Dedifferentiated amniotic fluid mesenchymal stem cell (primary cell): Measurements from ENCODE around the gene STX18.
A peak's percentile ranks its signal among the peaks of the same experiment; 100 is the strongest.
"Not testable (repeated sequence)": the region's sequence is repeated elsewhere in the genome, so short reads cannot be mapped to it uniquely, and the experiment has no call there.

ENCODE experiments used
- DNase-seq: peaks from one replicate; pipeline ENCODE4 v3.0.0-alpha.2; 2016; ENCODE audit errors: extremely low spot score

Gene STX18

DNA sequence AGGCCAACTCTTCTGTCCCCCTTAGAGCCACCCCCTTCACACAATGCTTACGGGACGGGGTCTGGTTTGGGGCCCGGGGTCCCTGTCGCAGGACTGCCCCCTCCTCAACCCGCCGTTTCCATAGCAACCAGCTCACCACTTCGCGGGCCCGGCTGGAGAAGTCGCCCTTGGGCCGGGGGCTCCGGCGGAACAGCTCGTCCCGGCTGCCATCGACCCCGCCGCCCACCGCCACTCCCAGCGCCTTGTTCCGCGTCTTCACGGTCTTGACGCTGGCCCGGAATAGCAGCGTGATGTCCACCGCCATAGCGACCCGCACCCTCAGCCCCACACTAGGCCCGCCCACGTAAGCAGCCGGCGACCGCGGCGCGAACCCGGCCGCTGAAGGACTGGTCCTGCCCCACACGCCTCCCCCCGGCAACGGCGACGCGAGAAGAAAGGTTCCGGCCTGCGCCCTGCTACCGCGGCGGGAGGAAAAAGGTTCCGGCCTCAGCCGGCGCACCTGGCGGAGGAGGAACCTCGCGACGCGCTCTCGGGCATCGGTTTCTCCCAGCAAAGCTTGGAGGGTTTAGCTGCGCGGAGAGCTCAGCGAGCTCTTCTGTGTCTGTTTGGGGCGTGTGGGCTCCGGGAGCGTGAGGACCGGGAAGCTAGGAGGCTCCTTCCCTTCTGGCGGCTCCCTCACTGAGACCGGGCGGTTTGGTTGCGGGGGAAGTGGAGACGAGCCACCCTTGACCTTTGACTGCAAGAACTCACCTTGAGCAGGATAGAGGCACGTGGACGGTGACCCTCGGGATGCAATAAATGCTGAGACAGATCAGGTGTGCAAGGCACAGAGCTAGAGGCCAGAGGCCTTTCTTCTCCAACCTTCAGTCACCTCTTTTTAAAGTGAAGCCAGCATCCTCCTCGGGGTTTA is at the start of gene STX18:
TSS of gene STX18 (minus strand) at position 388 of the 910 bp plus-strand sequence. CDS start at position 304, 84 bp downstream.
- peak; percentile 60 for DNase-seq

GRCh38 chr4:4591071-4591470 is 49.2 kb upstream of the STX18 start:
- DNase-seq, result no peak

DNA sequence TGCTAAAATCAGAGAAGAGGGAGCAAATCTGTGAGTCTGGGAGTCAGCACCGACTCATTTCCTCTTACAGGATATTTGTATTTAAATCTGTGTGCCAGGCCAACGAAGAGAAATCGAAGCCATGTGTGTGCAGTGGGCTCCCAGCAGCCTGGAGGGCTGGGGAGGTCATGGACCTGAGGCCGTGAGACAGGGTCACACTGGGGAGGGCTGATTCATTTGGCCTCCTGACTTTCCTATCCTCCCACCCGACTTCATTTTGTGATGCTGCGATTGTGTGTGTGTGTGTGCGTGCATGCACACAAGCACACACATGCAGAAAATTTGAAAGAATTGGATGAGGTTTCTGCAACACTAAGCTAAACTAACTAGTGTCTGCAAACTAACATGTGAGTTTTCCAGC is 48.7 kb upstream of the STX18 start:
- DNase-seq, result no peak

DNA sequence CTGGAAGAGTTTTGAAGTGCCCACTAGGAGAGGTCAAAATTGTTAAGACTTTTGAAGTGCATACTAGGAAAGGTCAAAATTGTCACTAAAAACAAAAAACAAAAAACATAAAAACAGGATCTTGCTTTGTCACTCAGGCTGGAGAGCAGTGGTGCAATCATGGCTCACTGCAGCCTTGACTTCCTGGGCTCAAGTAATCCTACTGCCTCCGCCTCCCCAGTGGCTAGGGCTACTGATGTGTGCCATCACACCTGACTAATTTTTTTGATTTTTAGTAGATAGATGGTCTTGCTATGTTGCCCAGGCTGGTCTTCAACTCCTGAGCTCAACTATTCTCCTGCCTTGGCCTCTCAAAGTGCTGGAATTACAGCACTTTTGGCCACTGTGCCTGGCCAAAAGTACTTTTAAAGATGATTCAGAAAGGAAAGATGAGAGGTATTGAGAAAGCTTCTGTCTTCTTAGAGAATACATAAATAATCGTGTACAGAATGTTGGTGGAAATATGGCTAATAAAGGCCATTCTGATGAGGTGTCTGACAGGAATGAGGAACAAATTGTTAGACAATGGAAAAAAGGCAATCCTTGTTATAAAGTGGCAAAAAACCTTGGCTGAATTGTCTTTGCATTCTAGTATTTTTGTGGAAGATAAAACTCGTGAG is 43.3 kb upstream of the STX18 start:
- DNase-seq, result peak; percentile 45

DNA sequence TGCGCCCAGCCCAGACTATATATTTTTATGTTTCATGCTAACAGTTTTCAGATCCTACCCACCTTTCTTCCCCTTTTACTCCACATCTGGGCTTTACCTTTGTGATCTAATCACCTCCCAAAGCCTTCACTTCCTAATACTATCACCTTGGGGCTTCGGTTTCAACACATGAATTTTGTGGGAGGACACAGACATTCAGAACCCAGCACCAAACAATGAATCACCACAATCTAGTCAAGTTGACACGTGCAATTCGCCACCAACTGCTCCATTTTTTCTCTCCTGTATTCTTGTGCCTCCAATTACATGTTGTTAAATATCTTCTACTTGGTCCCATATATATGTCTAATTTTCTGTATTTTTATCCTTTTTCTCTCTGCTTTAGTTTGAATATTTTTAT is 41.8 kb upstream of the STX18 start:
- no peak for DNase-seq

DNA sequence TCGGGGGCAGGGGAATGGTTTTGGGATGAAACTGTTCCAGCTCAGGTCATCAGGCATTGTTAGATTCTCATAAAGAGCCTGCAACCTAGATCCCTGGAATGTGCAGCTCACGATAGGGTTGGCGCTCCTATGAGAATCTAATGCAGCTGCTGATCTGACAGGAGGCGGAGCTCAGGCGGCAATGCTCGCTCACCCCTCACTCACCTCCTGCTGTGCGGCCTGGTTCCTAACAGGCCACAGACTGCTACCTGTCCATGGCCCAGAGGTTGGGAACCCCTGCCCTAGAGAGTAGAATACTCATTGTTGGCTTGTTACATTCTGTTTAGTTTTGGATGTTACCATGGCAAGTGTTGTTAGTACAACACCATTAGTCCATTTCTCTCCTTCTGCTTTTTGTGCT is 40.8 kb upstream of the STX18 start:
- DNase-seq, result no peak

- DNase-seq, result no peak
Measured at GRCh38 chr4:4580494-4580893, 38.6 kb upstream of the STX18 start.

DNA sequence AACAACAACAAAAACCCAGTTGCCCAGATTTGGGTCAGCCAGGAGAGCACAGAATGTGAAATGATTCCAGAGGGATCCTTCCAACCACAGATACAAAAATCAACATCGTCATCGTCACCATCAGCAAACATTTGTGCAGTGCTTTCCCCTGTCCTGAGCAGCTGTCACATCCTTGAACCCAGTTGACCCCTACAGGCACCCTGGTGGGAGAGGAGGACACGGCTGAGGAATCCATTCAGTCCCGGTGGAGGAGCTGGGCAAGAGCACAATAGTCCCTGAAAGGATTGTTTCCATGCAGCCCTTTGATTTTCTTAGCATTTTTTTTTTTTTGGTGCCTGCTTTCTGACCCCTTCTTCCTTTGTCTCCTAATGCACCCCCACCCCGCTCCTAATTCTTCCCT is 37.1 kb upstream of the STX18 start:
- no peak for DNase-seq

DNA sequence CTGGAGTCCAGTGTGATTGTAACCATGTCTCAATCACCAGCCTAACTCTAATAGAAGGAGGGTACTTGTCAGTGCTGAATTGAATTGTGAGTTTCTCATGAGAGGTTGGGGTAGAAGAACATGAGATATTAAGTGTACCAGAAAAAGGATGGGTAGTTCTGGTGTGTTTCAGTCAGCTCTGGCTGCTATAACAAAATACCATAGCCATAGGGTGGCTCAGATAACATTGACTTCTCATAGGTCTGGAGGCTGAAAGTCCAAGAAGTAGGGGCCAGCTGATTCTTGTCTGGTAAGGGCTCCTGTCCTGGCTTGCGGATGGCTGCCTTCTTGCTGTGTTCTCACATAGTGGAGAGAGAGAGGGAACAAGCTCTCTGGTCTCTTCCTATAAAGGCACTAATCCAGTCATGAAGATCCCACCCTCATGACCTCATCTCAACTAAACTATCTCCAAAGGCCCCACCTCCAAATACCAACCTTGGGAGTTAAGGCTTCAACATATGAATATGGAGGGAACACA is 35.6 kb upstream of the STX18 start:
- DNase-seq, result no peak

DNA sequence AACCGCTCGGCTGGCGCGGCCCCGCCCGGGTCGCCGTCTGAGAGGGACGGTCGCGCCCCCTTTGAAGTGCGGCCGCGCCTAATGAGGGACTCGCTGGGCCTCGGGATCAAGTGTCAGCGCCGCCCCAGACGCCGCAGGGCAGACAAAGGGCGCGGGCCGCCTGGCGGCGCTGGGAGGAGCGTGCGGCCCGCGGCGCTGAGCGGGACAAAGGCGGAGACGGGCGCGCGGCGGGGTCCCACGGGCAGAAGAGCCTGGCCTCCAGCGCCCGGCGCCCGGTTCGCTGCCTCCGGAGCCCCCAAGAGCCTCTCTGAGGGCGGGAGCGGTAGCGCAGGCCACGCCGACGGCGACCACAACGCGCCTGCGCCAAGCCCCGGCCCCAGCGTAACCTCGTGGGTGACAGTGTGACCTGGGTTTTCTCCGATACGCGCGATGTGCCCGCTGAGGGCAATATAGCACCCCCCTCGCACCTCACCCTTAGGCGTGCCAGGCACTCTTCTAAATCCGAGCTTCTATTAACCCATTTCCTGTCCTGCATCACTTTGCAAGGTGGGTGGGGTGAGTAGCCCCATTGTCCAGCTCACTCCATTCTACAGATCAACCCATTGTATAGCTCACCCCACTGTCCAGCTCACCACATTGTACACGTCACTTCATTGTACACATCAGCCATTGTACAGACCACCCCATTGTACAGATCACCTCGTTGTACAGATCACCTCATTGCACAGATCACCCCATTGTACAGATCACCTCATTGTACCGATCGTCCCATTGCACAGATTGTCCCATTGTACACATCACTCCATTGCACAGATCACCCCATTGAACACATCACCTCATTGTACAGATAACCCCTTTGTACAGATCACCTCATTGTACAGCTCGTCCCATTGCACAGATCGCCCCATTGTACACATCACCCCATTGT is 33.7 kb upstream of the STX18 start:
- DNase-seq, result no peak

- DNase-seq, result peak; percentile 57
Measured at GRCh38 chr4:4574792-4575191, 32.9 kb upstream of the STX18 start.

DNA sequence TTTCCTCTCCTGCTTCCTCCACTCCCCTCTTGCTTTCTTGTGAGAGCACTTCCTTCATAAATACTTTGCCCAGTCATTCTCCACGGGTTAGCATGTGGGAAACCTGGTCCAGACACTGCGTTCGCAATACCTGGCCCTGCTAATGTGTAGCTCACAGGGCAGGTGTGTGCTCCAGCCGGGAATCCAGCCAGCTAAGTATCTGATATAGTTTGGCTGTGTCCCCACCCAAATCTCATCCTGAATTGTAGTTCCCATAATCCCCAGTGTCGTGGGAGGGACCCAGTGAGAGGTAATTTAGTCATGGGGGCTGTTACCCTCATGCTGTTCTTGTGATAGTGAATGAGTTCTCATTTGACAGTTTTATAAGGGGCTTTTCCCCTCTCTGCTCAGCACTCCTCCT is 32.2 kb upstream of the STX18 start:
- no peak for DNase-seq

- DNase-seq, result no peak
Measured at GRCh38 chr4:4572821-4573220, 31.0 kb upstream of the STX18 start.

DNA sequence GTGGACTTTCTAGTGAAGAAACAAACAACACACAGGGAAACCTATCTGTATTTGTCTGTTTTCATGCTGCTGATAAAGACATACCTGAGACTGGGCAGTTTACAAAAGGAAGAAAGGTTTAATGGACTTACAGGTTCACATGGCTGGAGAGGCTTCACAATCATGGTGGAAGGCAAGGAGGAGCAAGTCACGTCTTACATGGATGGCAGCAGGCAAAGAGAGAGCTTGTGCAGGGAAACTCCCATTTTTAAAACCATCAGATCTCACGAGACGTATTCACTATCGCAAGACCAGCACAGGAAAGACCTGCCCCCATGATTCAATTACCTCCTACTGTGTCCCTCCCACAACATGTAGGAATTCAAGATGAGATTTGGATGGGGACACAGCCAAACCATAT is 28.0 kb upstream of the STX18 start:
- not testable (repeated sequence) for DNase-seq

- no peak for DNase-seq
Measured at GRCh38 chr4:4568806-4569427, 27.1 kb upstream of the STX18 start.

DNA sequence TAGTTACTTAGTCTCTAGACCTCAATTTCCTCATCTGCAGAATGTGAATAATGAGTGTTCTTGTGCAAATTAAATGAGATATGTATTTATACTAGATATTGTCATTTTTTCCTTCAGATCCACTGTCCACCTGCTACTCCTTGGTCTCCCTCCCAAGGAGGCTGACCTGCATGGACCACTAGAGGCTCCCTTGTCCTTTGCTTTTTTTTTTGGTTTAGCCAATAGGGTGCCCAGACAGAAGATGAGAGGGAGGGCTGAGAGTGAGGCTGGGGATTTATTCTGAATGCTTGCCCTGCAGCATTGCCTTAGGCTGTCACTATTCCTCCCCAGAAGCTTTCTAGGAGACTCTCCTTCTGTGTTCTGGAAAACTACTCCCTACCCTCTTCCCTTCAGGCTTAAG is 24.5 kb upstream of the STX18 start:
- not testable (repeated sequence) for DNase-seq

DNA sequence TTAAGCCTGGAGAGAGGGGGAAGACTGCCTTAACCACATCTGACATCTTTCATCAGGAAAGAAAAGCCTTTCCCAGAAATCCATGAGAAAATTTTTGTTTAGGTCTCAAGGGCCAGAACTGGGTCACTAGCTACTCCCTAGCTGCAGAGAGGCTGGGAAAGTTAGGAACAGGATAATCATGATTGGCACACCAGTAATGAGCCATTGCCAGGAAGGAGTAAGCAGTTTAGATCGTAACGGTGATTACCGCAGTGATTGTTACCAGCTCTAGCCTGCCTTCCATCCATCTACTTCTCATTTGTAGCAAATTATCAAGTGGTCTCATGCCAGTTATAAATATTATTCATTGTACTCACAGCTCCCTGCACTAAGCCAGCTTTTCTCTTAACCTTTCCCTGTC is 22.7 kb upstream of the STX18 start:
- DNase-seq, result no peak

- DNase-seq, result no peak
Measured at GRCh38 chr4:4560642-4561041, 18.8 kb upstream of the STX18 start.

DNA sequence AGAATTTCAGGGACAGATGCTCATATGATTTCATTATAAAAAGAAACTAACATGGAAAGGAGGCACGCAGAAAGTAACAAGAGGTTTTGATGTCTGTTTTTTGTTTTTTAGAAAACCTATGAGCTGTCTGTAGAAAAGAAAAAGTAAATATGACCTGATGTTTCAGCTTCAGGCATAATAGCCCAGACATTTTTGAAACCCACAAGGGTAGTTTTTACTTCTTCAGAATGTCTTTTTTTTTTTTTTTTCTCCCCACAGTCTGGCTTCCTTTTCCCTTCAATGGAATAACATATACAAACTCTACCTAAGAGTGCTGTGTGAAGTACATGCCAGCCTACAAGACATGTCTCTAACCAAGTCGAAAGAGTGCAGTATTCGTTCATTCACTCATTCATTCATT is 18.3 kb upstream of the STX18 start:
- DNase-seq, result no peak

DNA sequence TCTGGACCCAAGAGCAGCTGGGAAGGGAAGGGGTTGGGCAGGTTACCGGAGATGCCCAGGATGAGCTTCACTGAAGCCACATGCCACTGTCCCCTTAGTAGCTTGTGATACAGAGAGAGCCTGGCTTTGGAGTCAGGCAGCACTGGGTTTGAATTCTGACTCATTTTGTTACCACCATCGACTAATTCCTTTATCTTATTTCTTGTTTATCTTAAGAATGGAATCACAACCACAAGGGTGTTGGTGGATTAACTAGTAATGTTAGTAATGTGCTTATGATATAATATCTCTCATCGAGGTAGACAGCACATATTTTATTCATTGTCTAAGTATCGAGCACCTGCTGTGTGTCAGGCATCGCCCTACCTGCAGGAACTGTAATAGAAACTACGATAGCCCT is 17.7 kb upstream of the STX18 start:
- DNase-seq, result no peak

DNA sequence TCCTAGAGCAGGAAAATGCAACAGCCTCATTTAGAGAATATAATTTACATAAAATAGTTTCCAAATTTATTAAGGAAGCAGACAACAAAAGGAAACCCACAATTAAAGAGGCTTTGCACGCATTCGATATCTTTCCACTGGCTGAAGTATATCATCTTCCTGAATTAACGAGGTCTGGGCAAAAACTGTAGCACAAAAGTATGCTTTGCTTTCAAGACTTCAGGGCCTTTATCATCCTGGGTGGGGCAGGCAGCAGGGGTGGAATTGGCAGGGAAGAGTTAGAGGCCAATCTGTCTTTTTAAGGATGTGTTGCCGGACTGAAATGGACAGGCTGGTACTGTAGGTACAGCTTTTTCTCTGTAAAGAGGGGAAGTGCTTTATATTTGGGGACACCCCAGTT is 17.0 kb upstream of the STX18 start:
- DNase-seq, result no peak
